ENCODE results near the gene LPP.

- no peak for TF ChIP-seq CTCF (conservative IDR thresholded peaks at IDR 0.05)
- TF ChIP-seq EZH2 (IDR thresholded peaks at IDR 0.05; ENCODE audit: low read depth), result no peak
Observed at GRCh38 chr3:188916934-188917401, 763.0 kb downstream of the LPP start.

Data from PC-9 (cell line).